GM18502 (cell line): ENCODE measurements around the gene RMND5B.

Experiments used
- ATAC-seq: cut with Tn5 transposase; IDR thresholded peaks from one replicate; pipeline ENCODE4 v1.9.1; 2021; ENCODE audit warnings: mild to moderate bottlenecking; ENCODE audit not compliant: unreplicated experiment, poor library complexity

The RMND5B gene

DNA sequence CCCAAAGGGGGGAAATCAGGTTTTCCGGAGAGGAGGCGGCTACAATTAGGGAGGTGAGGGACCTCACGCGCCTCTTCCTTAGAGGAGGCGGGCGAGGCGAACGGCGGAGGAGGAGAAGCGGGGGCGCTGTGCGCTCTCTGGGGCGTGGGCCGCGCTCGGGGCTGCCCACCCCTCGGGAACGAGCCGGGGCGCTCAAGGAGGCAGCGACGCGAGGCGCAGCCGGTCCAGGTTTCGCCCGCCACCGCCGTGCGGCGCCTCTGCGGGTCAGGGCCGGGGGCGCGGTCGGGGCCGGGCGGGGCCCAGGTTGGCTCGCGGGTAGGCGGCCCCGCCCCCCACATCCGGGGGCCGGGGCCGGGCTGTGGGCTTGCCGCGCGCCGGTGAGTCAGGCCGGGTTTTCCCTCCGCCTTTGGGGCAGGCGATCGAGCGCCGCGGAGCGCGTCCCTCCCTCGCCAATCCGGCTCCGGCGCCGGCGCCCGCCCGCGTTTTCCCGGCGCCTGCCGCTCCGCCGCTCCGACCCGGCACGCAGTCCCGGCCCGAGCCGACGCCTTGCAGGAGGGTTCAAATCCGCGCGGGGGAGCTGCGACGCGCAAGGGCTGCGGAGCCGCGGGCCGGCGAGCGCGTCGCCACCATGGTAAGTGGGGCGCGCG lies 17.6 kb upstream of the RMND5B start, which contains the start of gene N4BP3:
TSS of gene N4BP3 (plus strand) at position 392 of the 647 bp plus-strand sequence. CDS start 6,052 bp downstream, outside the sequence.
- peak; percentile 64 for ATAC-seq

- ATAC-seq, result no peak
These were observed 16.9 kb upstream of the RMND5B start for GRCh38 chr5:178113841-178114324.

DNA sequence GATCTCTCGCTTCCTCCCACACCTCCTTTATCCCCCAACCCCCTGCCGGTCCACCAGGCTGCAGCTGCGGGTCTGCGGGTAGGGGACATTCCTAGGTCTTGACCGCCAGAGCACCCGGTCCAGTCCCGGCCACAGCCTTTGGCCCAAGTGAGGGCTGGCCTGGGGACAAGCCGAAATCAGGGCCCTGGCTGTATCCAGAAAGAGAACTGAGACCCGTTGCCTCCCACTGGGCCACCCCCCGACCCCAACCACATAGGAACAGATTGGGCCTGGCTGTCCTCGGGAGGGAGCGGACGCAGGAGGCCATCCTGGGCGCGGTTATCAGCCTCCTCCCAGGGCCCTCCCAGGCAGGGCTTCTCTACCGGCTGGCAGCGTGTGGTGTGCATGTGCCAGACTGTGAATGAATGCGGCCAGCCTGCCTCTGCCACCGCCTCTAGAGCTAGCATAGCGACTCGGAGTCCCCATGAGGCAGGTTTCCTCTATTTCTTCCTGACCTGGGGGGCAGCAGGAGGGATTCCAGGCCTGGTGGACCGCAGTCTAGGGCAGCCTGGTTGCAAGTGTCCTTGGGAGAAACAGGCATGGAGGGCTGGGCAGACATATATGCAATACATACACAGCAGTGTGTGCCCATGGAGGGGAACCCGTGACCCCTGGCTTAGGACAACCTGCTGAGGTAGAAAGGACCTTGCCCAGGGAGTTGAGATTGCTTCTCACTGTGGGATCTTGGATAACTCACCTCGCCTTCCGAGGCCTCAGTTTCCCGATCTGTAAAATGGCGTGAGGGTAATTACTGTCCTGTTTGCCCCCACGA lies 16.3 kb upstream of the RMND5B start:
- no peak for ATAC-seq

DNA sequence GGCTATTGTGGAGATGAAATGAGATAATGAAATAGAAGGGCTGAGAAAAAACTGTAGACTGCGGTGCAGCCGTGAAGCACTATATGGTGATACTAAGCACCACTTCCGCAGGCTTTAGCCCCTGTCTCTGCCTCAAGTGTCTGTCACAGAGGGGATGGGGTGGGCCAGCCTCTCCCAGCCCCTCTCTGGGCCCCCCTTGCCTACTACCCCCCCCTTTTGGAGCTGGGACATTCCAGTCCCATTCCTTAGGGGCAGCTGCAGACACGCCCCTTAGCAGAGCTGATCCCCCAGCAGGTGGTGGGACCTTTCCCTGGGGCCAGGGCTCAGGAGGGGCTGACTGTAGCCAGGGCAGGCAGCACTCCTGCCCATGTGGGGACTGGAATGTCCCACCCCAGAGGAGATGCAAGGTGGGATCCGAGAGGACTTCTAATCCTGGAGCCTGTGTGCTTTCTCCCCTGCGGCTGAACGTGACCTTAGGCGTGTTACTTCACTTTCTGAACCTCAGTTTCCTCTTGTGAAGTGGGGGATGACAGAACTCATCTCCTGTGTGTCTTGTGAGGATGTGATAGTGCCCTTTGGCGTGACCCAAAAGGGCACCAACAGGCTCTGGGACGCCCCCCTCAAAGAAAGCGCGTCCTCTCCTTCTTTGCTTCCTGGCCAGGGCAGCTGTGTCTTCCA lies 15.5 kb upstream of the RMND5B start:
- ATAC-seq, result peak; percentile 21

GRCh38 chr5:178115814-178116142 lies 15.0 kb upstream of the RMND5B start:
- no peak for ATAC-seq

DNA sequence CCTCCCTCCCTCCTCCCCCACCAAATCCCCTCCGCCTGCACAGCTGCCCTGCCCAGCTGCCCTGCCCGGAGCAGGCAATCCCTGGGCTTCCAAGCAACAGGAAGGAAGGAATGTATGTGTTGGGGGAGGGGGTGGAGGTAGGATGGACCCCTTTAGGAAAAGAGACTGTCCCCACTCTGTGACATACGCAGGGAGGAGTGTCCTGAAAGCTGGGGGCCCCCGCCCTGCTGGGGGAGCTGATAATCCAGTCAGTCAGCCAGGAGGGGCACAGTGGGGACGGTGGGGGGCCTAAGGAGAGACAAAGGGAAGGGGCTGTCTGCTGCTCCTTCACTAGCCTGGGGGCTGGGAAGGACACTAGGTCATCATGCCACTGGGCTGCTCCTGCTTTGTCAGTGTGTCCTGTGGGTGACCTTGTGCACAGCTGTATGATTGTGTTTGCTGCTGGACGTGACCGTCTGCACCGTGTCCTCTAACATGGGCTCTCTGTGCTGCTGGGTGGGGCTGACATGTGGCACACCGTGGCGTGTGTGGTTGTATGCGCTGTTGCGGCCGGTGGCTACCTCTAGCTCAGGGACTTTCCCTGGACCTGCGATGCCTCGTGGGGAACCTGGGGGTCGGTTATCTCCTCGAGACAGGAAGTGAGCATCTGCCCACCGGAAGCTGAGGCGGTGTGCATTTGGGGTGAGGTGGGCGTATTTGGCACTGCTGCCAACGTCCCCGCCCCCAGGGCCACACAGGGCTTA lies 14.5 kb upstream of the RMND5B start:
- peak; percentile 37 for ATAC-seq

- ATAC-seq, result no peak
These were observed 12.7 kb upstream of the RMND5B start for GRCh38 chr5:178117923-178118701.

- ATAC-seq, result no peak
These were observed 10.8 kb upstream of the RMND5B start for GRCh38 chr5:178119915-178120606.

GRCh38 chr5:178120607-178121357 lies 10.0 kb upstream of the RMND5B start:
- peak; percentile 80 for ATAC-seq

DNA sequence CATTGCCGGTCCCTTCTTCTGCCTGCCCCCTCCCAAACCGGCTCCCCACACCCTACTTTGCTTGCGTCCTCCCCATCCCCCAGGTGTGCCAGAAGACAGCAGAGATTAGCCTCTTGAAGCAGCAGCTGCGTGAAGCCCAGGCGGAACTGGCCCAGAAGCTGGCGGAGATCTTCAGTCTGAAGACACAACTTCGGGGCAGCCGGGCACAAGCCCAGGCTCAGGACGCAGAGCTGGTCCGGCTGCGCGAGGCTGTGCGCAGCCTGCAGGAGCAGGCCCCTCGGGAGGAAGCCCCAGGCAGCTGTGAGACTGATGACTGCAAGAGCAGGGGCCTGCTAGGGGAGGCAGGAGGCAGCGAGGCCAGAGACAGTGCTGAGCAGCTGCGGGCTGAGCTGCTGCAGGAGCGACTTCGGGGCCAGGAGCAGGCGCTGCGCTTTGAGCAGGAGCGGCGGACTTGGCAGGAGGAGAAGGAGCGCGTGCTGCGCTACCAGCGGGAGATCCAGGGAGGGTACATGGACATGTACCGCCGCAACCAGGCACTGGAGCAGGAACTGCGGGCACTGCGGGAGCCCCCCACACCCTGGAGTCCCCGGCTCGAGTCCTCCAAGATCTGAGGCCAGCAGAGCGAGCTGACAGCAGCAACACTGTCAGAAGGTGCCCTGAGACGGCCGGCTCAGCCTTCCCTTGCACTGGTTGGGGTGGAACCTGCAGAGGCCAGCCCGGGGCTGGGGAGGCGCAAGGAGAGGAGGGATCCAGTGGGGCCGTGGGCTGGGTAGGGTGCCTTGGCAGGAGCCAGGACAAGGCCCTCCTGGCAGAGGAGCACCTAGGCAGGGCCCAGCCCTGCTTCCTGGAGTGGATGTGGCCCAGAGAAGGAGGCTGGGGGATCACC lies 9.2 kb upstream of the RMND5B start:
- ATAC-seq, result no peak

DNA sequence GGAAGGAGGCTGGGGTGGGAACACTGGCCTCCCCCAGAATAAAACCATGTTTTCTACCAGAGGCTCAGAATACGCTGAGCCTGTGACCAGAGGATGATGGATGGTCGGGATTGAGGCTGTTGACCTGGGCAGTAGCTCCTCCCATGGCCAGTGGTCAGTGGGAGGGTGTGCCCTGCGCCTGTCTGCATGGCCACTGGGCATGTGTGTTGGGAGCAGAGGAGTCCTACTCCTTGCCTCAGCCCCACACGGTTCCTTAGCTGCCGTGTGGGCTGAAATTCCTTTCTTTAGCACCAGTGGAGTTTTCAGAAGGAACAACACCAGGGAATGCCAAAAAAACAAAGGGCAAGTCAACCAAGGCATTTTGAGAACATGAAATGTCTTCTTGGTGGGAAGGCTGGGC lies 8.5 kb upstream of the RMND5B start:
- ATAC-seq, result no peak

DNA sequence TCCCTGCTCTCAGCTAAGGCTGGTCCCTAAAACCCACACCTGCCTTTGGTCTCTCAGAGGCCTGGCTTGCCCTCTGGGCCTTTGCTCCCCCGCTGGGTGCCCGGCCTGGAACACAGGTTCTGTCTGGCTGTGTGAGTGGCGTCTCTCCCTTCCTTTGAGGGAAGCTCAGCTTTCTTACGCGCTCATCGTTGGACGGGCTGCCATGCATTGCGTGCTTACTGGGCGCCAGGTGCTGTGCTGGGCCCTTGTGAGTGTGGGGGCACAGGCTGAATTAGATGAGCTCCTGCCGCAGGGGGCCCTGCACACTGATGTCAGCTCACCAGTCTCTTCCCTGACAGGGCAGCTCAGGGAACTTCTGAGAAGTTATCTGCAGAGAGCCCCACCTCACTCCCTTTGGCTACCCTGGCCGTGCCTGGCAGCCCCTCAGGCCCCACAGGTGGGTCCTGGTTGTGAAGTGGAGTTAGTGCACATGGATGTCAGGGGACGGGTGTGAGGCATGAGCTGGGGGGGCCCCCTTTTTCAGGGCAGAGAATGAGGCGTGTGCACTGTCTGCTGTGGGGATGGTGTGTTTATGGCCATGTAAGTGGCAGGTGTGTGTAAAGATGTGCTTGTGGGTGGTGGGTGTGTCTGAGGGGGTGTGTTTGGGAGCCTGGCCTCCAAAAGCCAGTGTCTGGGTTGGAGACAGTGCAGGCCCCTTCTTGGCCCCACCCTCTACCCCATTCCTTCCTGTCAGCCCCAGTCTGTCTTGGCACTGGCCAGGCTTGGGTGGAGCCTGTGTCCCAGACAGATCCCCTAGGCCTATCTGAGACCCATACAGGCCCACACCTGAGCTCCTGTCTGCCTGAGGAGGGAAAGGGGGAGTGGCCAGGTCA lies 7.5 kb upstream of the RMND5B start:
- no peak for ATAC-seq

- no peak for ATAC-seq
These were observed 6.6 kb upstream of the RMND5B start for GRCh38 chr5:178123966-178124925.

DNA sequence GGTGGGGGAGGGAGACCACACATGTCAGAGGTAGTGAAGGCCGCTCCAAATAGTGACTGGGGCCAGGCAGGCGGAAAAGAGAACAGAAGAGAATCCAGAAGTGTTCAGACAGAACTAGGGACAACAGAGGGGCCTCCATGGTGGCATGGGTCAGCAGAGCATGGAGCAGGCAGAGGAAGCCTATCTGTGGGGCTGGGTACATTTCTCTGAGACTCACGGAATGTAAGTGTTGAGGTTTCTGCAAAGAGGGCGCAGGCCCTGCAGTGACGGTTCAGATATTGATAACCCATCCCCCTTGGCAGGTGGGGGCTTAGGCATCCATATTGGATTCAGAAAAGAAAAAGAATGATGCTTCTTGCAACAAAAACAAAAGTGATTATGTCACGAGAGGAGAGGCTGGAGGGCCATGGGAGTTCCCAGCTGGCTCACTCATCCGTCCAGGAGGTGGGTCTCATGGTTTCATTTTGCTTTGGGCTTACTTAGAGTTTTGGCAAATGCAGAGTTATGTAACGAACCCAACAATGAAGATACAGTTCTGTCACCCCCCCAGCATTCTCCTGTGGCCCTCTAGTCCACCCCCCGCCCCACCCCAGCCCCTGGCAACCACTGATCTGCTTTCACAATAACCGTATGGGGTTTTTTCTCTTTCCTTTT lies 5.4 kb upstream of the RMND5B start:
- no peak for ATAC-seq

GRCh38 chr5:178126556-178126955 lies 4.3 kb upstream of the RMND5B start:
- no peak for ATAC-seq
